Muscle layer of colon (tissue), 2 donors: Measurements from ENCODE around the gene IQCK.

Source experiments
- H3K27ac ChIP-seq: one replicate; pipeline ENCODE4 v1.7.0; 2013; ENCODE audit warnings: low read depth, mild to moderate bottlenecking, low read length, moderate library complexity
- H3K27me3 ChIP-seq, 2 donors: one replicate each; pipeline ENCODE4 v1.7.0; 2013; ENCODE audit warnings: low read length in 2 of 2, mild to moderate bottlenecking in 2 of 2; ENCODE audit not compliant: insufficient read depth in 2 of 2, control insufficient read depth in 1 of 2
- H3K36me3 ChIP-seq: one replicate; pipeline ENCODE4 v1.7.0; 2013; ENCODE audit warnings: mild to moderate bottlenecking, low read length; ENCODE audit not compliant: insufficient read depth
- H3K4me1 ChIP-seq: one replicate; pipeline ENCODE4 v1.7.0; 2013; ENCODE audit warnings: mild to moderate bottlenecking, low read length; ENCODE audit not compliant: insufficient read depth
- H3K4me3 ChIP-seq, 2 donors: one replicate each; pipeline ENCODE4 v1.7.0; 2013; ENCODE audit warnings: low read length in 2 of 2, low read depth in 1 of 2, mild to moderate bottlenecking in 1 of 2, moderate library complexity in 1 of 2
- H3K9ac ChIP-seq: one replicate; pipeline ENCODE4 v1.7.0; 2013; ENCODE audit warnings: low read length
- H3K9me3 ChIP-seq: one replicate; pipeline ENCODE4 v1.7.0; 2013; ENCODE audit warnings: mild to moderate bottlenecking, low read length
- donor health status: abdominal sarcoma.
- donor health status: Adenocarcinoma of cecum.

Gene IQCK

DNA sequence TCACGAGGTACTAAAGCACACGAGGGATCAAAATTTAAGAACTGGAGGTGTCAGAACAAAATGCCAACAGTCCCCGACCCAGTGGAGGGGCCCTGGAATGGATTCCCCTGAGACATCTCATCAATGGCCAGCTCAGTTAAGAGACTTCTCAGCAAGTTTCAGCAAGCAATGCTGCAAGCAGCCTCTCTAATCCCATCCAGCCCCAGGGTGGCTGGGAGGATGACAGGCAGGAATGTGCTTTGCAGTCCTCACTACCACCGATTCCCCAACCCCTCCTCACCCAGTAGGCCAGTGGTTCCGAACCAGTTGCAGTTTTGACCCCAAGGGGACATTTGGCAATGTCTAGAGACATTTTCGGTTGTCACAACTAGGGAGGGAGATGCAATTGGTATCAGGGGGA is 157.8 kb downstream of the IQCK start:
- no peak overlapping the region for H3K4me3 ChIP-seq
- no peaks in the 10 kb centered on the region for H3K36me3 ChIP-seq
- no peak overlapping the region for H3K9ac ChIP-seq
- H3K27ac ChIP-seq, result no peak overlapping the region
- H3K9me3 ChIP-seq, result no peaks in the 10 kb centered on the region
- no peaks in the 10 kb centered on the region for H3K4me1 ChIP-seq
- H3K27me3 ChIP-seq, result no peaks in the 10 kb centered on the region

DNA sequence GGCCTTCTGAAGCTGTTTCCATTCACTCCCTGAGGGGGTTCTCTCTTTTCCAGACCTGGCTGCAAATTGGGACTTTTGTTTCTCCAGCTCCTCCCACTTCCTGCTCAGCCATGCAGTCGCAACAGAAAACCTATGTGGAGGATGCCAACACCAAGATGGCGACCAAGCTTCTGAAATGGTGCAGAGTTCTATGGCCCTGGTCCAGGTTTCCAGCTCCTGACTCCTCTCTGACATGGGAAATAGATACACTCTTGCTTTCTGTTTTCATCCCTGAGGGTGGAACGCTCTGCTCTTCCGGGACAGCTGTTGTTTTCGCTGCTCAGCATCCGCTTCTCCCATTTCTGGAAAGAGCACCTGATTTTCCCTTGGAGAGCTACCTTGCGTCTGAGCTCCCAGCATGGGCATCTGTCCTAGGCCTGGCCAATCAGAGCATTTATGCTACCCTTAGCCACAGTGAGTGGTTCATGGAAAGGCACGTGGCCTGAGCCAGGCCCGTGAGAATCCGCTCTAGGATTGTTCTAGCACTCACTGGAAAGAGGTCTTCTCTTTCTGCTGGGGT is 158.5 kb downstream of the IQCK start:
- Histone ChIP-seq H3K4me3 (no peak overlapping the region), H3K27me3 (no peaks in the 10 kb centered on the region), H3K36me3 (no peaks in the 10 kb centered on the region), H3K9me3 (no peaks in the 10 kb centered on the region), H3K4me1 (no peaks in the 10 kb centered on the region), H3K27ac (no peak overlapping the region), H3K9ac (no peak overlapping the region)

DNA sequence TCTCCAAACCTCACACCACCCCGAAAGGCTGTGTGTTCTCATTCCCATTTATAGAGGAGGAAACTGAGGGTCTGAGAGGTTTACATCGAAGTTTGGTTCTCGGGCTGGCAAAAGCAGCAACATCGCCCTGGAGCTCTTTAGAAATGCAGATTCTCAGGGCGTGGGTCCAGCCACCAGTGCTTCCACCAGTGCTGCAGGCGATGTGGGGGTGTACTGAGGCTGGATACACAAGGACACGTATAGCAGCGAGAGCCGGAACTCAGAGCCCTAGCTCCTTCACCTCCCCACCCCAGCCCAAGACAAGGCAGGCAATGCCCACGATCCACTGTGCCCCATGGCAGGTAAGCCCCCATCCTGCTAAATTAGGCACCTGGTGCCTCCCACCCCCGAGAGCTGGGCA is 160.7 kb downstream of the IQCK start:
- no peaks in the 10 kb centered on the region for H3K9me3 ChIP-seq
- H3K4me1 ChIP-seq, result no peaks in the 10 kb centered on the region
- no peak overlapping the region for H3K9ac ChIP-seq
- H3K4me3 ChIP-seq, result no peak overlapping the region
- H3K27ac ChIP-seq, result no peak overlapping the region
- no peaks in the 10 kb centered on the region for H3K36me3 ChIP-seq
- peaks cover 0 to 7% of the 10 kb centered on the region in 2 donors for H3K27me3 ChIP-seq

DNA sequence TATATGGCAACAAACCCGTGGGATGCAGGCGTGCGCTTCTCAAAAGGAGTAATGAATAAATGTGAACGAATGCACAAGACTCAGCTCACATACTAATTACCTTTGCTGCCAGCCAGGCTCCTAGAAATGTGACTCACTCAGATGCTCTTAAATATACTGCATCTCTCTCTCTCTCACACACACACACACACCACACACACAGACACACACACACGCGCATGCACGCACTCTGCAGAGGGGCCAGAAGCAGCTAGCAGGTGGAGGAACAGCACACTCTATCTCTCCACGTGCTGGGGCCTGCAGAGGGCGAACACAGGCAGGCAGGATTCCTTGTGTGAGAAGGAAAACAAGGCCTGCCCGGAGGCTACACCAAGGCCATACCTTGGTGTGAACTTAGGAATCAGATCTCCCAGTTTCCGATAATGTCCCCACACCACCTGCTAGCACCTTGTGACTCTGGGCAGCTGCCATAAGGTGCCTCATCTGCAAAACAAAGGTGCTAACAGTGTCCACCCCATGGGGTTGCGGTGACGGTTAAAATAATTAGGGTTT is 161.2 kb downstream of the IQCK start:
- H3K27me3 ChIP-seq, result peaks cover 0 to 12% of the 10 kb centered on the region in 2 donors
- H3K4me1 ChIP-seq, result no peaks in the 10 kb centered on the region
- H3K9ac ChIP-seq, result no peak overlapping the region
- H3K27ac ChIP-seq, result no peak overlapping the region
- H3K36me3 ChIP-seq, result no peaks in the 10 kb centered on the region
- H3K9me3 ChIP-seq, result no peaks in the 10 kb centered on the region
- no peak overlapping the region for H3K4me3 ChIP-seq

DNA sequence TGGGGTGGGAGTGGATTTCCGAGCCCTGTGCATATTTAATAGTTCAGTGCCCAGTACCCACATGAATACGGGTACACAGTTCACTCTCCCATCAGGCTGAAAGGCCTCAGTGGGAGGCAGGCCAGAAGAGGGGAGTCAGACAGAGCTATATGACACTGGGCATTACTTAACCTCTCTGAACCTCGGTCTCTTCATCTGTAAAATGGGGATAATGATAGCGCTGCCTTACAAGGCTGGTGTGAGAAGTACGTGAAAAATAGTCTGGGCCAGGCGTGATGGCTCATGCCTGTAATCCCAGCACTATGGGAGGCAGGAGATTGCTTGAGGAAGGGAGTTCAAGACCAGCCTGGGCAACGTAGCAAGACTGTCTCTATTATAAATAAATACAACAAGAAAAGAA is 163.0 kb downstream of the IQCK start:
- H3K9ac ChIP-seq, result no peak overlapping the region
- no peak overlapping the region for H3K27ac ChIP-seq
- peaks cover 11% of the 10 kb centered on the region for H3K4me1 ChIP-seq
- H3K36me3 ChIP-seq, result no peaks in the 10 kb centered on the region
- H3K4me3 ChIP-seq, result no peak overlapping the region
- peaks cover 0 to 15% of the 10 kb centered on the region in 2 donors for H3K27me3 ChIP-seq
- no peaks in the 10 kb centered on the region for H3K9me3 ChIP-seq

GRCh38 chr16:19881783-19882182 is 163.7 kb downstream of the IQCK start:
- Histone ChIP-seq H3K36me3 (no peaks in the 10 kb centered on the region), H3K9ac (no peak overlapping the region), H3K27me3 (peaks cover 0 to 15% of the 10 kb centered on the region in 2 donors), H3K27ac (no peak overlapping the region), H3K9me3 (no peaks in the 10 kb centered on the region), H3K4me3 (no peak overlapping the region), H3K4me1 (peaks cover 15% of the 10 kb centered on the region)

DNA sequence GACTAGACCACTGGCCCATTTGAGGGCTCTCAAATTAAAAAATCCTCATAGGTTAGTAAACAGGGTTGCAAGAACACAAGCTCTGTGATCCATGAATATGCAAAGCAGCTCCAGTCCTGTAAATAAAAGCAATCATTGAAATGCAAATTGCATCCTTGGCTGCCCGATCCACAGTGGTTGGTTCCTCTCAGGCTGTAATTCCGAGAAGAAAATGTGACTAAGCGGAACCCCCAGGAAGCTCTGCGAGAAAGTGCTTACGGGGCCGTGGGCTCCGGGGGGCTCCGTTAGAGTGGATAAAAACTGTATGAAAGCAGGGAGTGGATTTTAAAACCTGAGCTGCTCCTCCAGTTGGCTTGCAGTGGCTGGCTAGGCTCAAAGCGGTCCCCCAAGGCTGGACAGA is 164.1 kb downstream of the IQCK start:
- H3K9ac ChIP-seq, result no peak overlapping the region
- H3K9me3 ChIP-seq, result no peaks in the 10 kb centered on the region
- H3K4me3 ChIP-seq, result no peak overlapping the region
- no peak overlapping the region for H3K27ac ChIP-seq
- H3K27me3 ChIP-seq, result peaks cover 0 to 15% of the 10 kb centered on the region in 2 donors
- H3K4me1 ChIP-seq, result peaks cover 15% of the 10 kb centered on the region
- no peaks in the 10 kb centered on the region for H3K36me3 ChIP-seq

- Histone ChIP-seq H3K4me1 (peaks cover 15% of the 10 kb centered on the region), H3K9me3 (no peaks in the 10 kb centered on the region), H3K36me3 (no peaks in the 10 kb centered on the region), H3K27me3 (peaks cover 0 to 15% of the 10 kb centered on the region in 2 donors), H3K27ac (no peak overlapping the region), H3K9ac (no peak overlapping the region), H3K4me3 (peak overlapping the region in 1 of 2 donors; percentile 53)
Observed at GRCh38 chr16:19882646-19883045, 164.6 kb downstream of the IQCK start.

DNA sequence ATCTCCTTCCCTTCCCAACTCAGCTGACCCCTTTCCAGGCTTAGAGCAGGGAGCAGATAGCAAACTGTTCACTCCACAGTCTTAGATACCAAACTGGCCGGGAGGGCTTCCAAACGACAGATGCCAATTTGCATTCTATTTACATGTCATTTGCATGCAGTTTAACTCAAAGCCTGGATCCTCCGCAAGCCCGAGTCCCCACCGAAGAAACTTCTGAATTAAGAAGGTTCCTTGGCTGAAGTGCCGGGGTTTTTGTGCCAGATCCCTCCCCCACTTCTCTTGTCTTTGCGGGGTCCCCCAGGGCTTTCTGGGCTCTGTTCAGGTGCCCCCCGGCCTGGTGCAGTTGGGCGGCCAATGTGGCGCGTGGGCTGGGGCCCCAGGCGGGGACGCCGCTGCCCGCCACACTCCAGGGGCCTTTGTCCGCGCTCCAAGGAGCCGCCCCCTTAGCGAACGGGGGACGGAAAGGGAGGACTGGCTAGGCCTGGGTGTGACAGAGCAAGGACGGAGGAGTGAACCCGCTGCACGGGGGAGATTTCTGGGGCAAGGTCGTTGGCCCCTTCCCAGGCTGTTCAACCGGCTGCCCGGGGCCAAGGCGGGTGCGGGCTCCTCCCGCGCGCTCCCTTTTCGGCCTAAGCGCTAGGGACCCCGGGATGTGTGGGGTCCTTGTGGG is 165.4 kb downstream of the IQCK start:
- Histone ChIP-seq H3K4me1 (peaks cover 15% of the 10 kb centered on the region), H3K27me3 (peaks cover 0 to 15% of the 10 kb centered on the region in 2 donors), H3K4me3 (peak overlapping the region; percentile 50 to 53), H3K9me3 (no peaks in the 10 kb centered on the region), H3K9ac (no peak overlapping the region), H3K27ac (peak overlapping the region; percentile 34), H3K36me3 (no peaks in the 10 kb centered on the region)

DNA sequence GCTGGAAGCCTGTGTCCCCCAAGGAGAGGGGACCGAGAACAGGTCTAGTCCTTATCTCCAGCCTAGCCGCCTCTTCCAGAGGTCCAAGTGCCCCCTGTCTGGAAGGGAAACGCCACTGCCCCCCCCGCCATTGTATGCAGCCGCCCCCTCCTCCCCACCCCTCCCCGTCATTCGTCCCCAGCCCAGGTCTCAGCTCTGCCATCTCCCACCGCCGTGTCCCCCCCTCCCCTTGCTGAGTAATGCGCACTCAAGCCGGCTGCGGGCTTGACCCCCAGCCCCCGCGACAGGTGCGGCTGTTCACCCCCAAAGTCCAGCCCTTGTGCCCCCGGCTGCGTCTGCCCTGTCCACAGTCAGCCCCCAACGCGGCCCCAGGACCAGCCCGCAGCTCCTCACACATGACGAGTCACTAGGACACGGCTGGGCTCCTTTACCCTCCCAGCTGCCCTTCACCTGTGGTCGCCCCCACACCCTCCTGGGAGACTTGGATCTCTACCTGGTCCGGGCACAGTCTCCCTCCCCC is 166.0 kb downstream of the IQCK start:
- peak overlapping the region; percentile 50 to 53 for H3K4me3 ChIP-seq
- no peaks in the 10 kb centered on the region for H3K9me3 ChIP-seq
- H3K36me3 ChIP-seq, result no peaks in the 10 kb centered on the region
- no peak overlapping the region for H3K9ac ChIP-seq
- peaks cover 15% of the 10 kb centered on the region for H3K4me1 ChIP-seq
- H3K27me3 ChIP-seq, result peaks cover 0 to 15% of the 10 kb centered on the region in 2 donors
- peak overlapping the region; percentile 34 for H3K27ac ChIP-seq

DNA sequence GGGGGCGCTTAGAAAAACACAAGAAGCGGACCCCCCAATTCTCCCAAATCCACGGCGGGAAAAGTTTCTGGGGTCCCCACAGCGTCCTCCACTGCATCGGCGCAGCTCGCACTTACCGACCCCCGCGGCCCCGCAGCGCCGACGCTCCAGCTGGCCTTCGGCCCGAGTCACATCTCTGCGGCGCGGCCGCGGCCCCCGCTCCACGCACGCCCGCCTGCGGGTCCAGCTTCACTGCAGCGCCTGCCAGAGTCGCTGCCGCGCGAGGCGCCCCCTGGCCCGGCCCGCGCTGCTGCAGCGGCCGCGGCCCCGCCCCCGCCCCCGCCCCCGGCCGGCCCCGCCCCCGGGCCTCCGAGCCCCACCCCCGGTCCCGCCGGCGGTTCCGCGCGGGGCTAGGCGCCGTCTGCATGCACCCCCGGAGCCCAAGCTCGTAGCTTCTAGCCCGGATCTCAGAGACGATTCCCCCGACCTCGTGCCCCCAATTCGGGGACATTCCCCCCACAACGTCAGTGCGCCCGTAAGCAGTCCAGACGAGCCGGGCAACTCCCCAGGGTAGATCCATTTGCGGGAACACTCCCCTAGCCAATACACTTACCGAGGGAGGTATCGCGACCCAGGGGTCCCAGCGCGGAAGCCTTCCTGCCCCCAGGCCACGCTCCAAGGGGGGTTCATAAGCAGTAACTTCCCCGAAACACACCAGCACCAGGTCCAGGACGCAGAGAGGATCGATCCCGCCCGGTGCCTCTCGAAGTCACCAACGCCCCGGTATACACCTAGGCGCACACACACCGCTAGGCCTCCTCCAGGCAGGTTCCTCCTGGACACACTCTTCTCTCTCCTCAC is 166.8 kb downstream of the IQCK start, which contains the start of gene GPRC5B:
GPRC5B (minus strand) TSS at position 238 of the 840 bp plus-strand sequence. CDS start 12,003 bp downstream, outside the sequence.
- H3K4me1 ChIP-seq, result peaks cover 15% of the 10 kb centered on the region
- H3K4me3 ChIP-seq, result peak within 1 kb of the TSS; percentile 53 to 58
- peaks cover 0 to 15% of the 10 kb centered on the region in 2 donors for H3K27me3 ChIP-seq
- no peaks in the 10 kb centered on the region for H3K9me3 ChIP-seq
- H3K36me3 ChIP-seq, result no peaks in the 10 kb centered on the region
- H3K9ac ChIP-seq, result no peak within 1 kb of the TSS
- peak within 1 kb of the TSS; percentile 34 for H3K27ac ChIP-seq
